Neural cell (in vitro differentiated cells): Measurements from ENCODE around the gene WBP11.

Experiments
- CTCF ChIP-seq: fragments of 450-650 bp; IDR thresholded peaks from 2 replicates; pipeline ENCODE4 v1.5.1; 2014; ENCODE audit warnings: antibody characterized with exemption, mild to moderate bottlenecking, moderate library complexity; ENCODE audit not compliant: poor library complexity, severe bottlenecking
- POLR2AphosphoS5 ChIP-seq: IDR thresholded peaks from 2 replicates; pipeline ENCODE4 v1.6.1; 2012

DNA sequence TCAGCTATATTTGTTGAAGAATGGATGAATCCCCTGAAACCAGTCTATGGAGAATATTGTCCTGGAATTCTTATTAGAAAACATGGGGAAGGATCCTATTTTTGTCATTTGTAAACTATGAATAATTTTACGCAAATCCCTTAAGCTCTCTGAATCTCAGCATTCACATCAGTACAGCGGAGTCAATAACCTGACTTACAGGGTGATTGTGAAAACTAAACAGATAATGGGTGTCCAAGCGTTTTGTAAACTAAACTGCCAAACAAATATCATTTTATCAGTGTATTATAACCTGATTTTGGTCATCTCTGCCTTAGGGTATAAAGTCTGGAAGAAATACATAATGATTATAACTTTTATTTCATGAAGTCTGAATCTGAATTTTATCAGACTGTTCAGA lies 30.1 kb upstream of the WBP11 start:
- TF ChIP-seq POLR2AphosphoS5, result no peak
- no peak for TF ChIP-seq CTCF
